Progenitor cell of endocrine pancreas (in vitro differentiated cells): ENCODE data around the gene CEACAM1. TPM values are rescaled to one million over a fixed set of nuclear protein-coding genes. Genes with fewer than 3 reads are reported as not detected.
"Not testable (repeated sequence)": the region's sequence is repeated elsewhere in the genome, so short reads cannot be mapped to it uniquely, and the experiment has no call there.

Experiments
- DNase-seq: peaks from one replicate; pipeline ENCODE4 v3.0.0; 2021; ENCODE audit warnings: low spot score; ENCODE audit not compliant: unreplicated experiment
- H3K27ac Mint-ChIP-seq: 2 replicates; pipeline ENCODE4 v1.8.0; 2021; ENCODE audit warnings: mild to moderate bottlenecking, moderate library complexity, mixed read lengths
- H3K27me3 Mint-ChIP-seq: 2 replicates; pipeline ENCODE4 v1.8.0; 2021; ENCODE audit warnings: mixed read lengths
- H3K36me3 Mint-ChIP-seq: 2 replicates; pipeline ENCODE4 v1.8.0; 2022; ENCODE audit warnings: mixed read lengths; ENCODE audit not compliant: insufficient read depth
- H3K4me1 Mint-ChIP-seq: 2 replicates; pipeline ENCODE4 v1.8.0; 2021; ENCODE audit warnings: low read depth, mixed read lengths
- H3K4me3 Mint-ChIP-seq: 2 replicates; pipeline ENCODE4 v1.8.0; 2021; ENCODE audit warnings: low read depth, mild to moderate bottlenecking, moderate library complexity, mixed read lengths
- H3K9me3 Mint-ChIP-seq: 2 replicates; pipeline ENCODE4 v1.8.0; 2021; ENCODE audit warnings: low read depth, mixed read lengths
- total RNA-seq: library from RNA; stranded (reverse); gene quantifications from 2 replicates; pipeline ENCODE4 v1.2.1, GENCODE V29; 2021
- TF ChIP-seq, protein P1 (sequence below): fragments of 200-600 bp; sonication (generic); IDR thresholded peaks from one replicate; pipeline ENCODE4 v1.5.0; 2021; ENCODE audit warnings: antibody characterized with exemption, mild to moderate bottlenecking; ENCODE audit not compliant: unreplicated experiment

CEACAM1 gene
- total RNA-seq, 1 donor from 2014 or later: 0.69 TPM

- TF ChIP-seq, protein P1, sequence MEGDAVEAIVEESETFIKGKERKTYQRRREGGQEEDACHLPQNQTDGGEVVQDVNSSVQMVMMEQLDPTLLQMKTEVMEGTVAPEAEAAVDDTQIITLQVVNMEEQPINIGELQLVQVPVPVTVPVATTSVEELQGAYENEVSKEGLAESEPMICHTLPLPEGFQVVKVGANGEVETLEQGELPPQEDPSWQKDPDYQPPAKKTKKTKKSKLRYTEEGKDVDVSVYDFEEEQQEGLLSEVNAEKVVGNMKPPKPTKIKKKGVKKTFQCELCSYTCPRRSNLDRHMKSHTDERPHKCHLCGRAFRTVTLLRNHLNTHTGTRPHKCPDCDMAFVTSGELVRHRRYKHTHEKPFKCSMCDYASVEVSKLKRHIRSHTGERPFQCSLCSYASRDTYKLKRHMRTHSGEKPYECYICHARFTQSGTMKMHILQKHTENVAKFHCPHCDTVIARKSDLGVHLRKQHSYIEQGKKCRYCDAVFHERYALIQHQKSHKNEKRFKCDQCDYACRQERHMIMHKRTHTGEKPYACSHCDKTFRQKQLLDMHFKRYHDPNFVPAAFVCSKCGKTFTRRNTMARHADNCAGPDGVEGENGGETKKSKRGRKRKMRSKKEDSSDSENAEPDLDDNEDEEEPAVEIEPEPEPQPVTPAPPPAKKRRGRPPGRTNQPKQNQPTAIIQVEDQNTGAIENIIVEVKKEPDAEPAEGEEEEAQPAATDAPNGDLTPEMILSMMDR: no peak
- Mint-ChIP-seq H3K4me1 (peaks cover 6% of the 10 kb centered on the region), H3K36me3 (peaks cover 5% of the 10 kb centered on the region), H3K4me3 (no peak overlapping the region), H3K27ac (no peak overlapping the region), H3K9me3 (peaks cover 19% of the 10 kb centered on the region), H3K27me3 (peaks cover 4% of the 10 kb centered on the region)
- no peak for DNase-seq
Measured at GRCh38 chr19:42553292-42554045, 25.2 kb upstream of the CEACAM1 start.

DNA sequence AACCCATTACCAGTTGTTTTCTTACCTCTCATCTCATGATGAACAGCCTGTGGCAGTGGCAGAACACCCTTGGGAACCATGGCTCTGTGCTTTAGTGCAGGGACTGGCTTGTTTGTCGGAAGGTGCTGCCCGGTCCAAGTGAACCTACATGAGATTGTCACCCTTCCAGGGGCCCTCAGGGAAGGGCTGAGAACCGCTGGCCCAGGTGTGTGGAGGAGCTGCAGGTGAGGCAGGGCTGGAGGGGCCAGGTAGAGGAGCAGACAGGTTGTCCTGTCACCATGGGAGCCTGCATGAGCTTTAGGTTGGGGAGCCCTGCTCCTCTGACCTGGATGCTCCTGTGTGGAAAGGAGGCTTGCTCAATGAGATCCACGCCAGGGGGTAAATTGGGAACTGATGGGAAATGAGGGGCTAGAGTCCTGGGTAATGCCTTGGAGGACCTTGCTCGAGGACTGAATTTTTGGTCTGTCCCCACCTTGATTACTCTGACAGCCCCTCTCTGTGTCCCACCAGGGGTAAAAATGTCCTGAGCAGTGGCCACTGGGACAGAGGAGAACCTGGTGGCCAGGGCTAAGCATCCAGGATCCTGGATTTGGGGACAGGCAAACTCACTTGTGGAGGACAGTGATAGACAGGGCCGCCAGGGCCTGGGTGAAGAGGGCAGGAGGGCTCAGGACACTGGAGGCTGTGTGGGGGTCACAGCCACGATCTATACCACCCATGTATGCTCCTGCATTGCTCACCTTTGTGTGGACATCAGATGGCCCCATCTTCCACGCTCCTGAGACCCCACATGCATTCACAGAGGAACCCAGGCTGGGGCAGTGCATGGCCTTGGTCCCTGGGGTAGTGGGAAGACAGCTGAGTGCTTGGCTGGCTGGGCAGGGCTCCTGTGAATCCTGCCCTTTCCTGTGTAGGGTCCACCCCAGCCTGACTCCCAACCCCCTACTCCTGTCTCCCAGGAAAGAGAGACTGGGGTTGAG is 24.1 kb upstream of the CEACAM1 start:
- peaks cover 14% of the 10 kb centered on the region for H3K9me3 Mint-ChIP-seq
- DNase-seq: no peak
- peaks cover 2% of the 10 kb centered on the region for H3K36me3 Mint-ChIP-seq
- H3K4me3 Mint-ChIP-seq: no peak overlapping the region
- TF ChIP-seq, protein P1: no peak
- peaks cover 8% of the 10 kb centered on the region for H3K27me3 Mint-ChIP-seq
- peak overlapping the region; percentile 27 for H3K27ac Mint-ChIP-seq
- peaks cover 2% of the 10 kb centered on the region for H3K4me1 Mint-ChIP-seq

- not testable (repeated sequence) for DNase-seq, H3K36me3 Mint-ChIP-seq, H3K4me3 Mint-ChIP-seq, H3K4me1 Mint-ChIP-seq, H3K9me3 Mint-ChIP-seq, H3K27ac Mint-ChIP-seq
- H3K27me3 Mint-ChIP-seq: peaks cover 19% of the 10 kb centered on the region
Measured at GRCh38 chr19:42550521-42550920, 22.2 kb upstream of the CEACAM1 start.

DNA sequence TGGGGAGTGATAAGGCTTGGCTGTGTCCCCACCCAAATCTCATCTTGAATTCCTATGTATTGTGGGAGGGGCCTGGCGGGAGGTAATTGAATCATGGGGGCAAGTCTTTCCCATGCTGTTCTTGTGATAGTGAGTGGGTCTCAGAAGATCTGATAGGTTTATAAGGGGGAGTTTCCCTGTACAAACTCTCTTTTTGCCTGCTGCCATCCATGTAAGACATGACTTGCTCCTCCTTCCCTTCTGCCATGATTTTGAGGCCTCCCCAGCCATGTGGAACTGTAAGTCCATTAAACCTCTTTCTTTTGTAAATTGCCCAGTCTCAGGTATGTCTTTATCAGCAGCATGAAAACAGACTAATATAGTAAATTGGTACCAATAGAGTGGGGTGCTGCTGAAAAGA is 20.8 kb upstream of the CEACAM1 start:
- peaks cover 16% of the 10 kb centered on the region for H3K27me3 Mint-ChIP-seq
- H3K27ac Mint-ChIP-seq, H3K36me3 Mint-ChIP-seq, H3K9me3 Mint-ChIP-seq, H3K4me3 Mint-ChIP-seq, DNase-seq, H3K4me1 Mint-ChIP-seq: not testable (repeated sequence)

GRCh38 chr19:42548552-42548951 is 20.3 kb upstream of the CEACAM1 start:
- Mint-ChIP-seq H3K27me3 (peaks cover 16% of the 10 kb centered on the region), H3K36me3 (peaks cover 2% of the 10 kb centered on the region), H3K4me1 (no peaks in the 10 kb centered on the region), H3K4me3 (no peak overlapping the region), H3K27ac (no peak overlapping the region), H3K9me3 (peaks cover 9% of the 10 kb centered on the region)
- no peak for DNase-seq
- TF ChIP-seq, protein P1: no peak

- Mint-ChIP-seq H3K27me3 (peaks cover 16% of the 10 kb centered on the region), H3K27ac (no peak overlapping the region), H3K9me3 (peaks cover 9% of the 10 kb centered on the region), H3K36me3 (peaks cover 2% of the 10 kb centered on the region), H3K4me1 (no peaks in the 10 kb centered on the region), H3K4me3 (no peak overlapping the region)
- TF ChIP-seq, protein P1: no peak
- DNase-seq: no peak
Measured at GRCh38 chr19:42547929-42548328, 19.6 kb upstream of the CEACAM1 start.
